Uterus (tissue), 4 donors: ENCODE results near the gene IER5. TPM values are rescaled to one million over a fixed set of nuclear protein-coding genes. Genes with fewer than 3 reads are reported as not detected.
A peak's percentile ranks its signal among the peaks of the same experiment; 100 is the strongest.

Source experiments
- DNase-seq, 2 donors: peaks; one replicate each; pipeline ENCODE4 v3.0.0-alpha.2; 2019 to 2020
- H3K27ac ChIP-seq, 2 donors: fragments of 200-600 bp; sonication (generic); 1 replicate in 1 of 2; 2 replicates in 1 of 2; pipeline ENCODE4 v1.5.1; 2016 to 2018
- H3K27me3 ChIP-seq, 2 donors: fragments of 200-600 bp; sonication (generic); one replicate each; pipeline ENCODE4 v1.5.1; 2018 to 2019; ENCODE audit warnings: control low read depth in 1 of 2
- H3K36me3 ChIP-seq, 2 donors: fragments of 200-600 bp; sonication (generic); one replicate each; pipeline ENCODE4 v1.5.1; 2019; ENCODE audit warnings: control low read depth in 1 of 2
- H3K4me1 ChIP-seq, 2 donors: fragments of 200-600 bp; sonication (generic); one replicate each; pipeline ENCODE4 v1.5.1; 2018 to 2019; ENCODE audit warnings: control low read depth in 1 of 2
- H3K4me3 ChIP-seq, 2 donors: fragments of 200-600 bp; sonication (generic); 1 replicate in 1 of 2; 2 replicates in 1 of 2; pipeline ENCODE4 v1.5.1; 2018 to 2019; ENCODE audit warnings: mild to moderate bottlenecking in 1 of 2
- H3K9me3 ChIP-seq, 2 donors: fragments of 200-600 bp; sonication (generic); one replicate each; pipeline ENCODE4 v1.5.1; 2019; ENCODE audit warnings: control low read depth in 1 of 2
- POLR2A ChIP-seq, 2 donors: fragments of 450-650 bp; IDR thresholded peaks; one replicate each; pipeline ENCODE4 v1.6.1; 2016; ENCODE audit warnings: antibody characterized with exemption in 2 of 2, mild to moderate bottlenecking in 1 of 2, moderate library complexity in 1 of 2
- intact Hi-C: fragments of 100-400 bp; cut with DNase I; formaldehyde crosslinking; loops from one replicate; pipeline ENCODE4 v1.15.1; 2023; ENCODE audit warnings: low total_unique reads
- total RNA-seq, 4 donors: library from RNA; depleted of rRNA in 3 of 4; stranded (reverse); fragments of >200 nt in 3 of 4; gene quantifications; one replicate each; pipeline versions ENCODE4 v1.1.0 to v1.2.4, GENCODE V29; 2014 to 2023
- TF ChIP-seq, protein P1 (sequence below), 4 experiments: fragments of 200-600 bp in 2 of 4; fragments of 450-650 bp in 2 of 4; sonication (generic) in 2 of 4; IDR thresholded peaks; one replicate each; pipeline ENCODE4 v1.5.1; 2016 to 2019; ENCODE audit warnings: antibody characterized with exemption in 4 of 4, mild to moderate bottlenecking in 2 of 4, moderate library complexity in 1 of 4
- donor health status: DM: yes; HTN: yes; CAD: no.

IER5 gene
- total RNA-seq, 4 donors from 2014 or later = 19.4 to 34.8 (median 24.2) TPM

DNA sequence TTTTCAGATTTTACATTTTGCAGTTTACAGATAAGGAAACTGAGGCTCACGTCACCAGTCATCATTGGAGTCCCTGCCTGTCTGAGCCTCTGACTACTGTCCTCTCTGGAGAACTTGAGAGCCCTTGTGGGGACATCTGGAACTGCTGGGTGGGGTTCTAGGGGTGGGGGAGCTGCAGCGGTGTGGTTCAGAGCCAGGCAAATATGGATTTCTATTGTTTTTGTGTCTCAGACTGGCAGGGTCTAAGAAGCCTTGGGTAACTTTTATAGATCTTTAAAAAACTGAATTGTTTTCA is 46.9 kb downstream of the IER5 start:
- Histone ChIP-seq H3K4me3 (no peak overlapping the region), H3K4me1 (peaks cover 0 to 15% of the 10 kb centered on the region in 2 donors), H3K9me3 (no peaks in the 10 kb centered on the region), H3K27ac (peak overlapping the region; percentile 63 to 78), H3K36me3 (no peaks in the 10 kb centered on the region), H3K27me3 (no peaks in the 10 kb centered on the region)
- DNase-seq = no peak
- TF ChIP-seq POLR2A (IDR thresholded peaks at IDR 0.05) = no peak
- intact Hi-C loops = no loop called here

DNA sequence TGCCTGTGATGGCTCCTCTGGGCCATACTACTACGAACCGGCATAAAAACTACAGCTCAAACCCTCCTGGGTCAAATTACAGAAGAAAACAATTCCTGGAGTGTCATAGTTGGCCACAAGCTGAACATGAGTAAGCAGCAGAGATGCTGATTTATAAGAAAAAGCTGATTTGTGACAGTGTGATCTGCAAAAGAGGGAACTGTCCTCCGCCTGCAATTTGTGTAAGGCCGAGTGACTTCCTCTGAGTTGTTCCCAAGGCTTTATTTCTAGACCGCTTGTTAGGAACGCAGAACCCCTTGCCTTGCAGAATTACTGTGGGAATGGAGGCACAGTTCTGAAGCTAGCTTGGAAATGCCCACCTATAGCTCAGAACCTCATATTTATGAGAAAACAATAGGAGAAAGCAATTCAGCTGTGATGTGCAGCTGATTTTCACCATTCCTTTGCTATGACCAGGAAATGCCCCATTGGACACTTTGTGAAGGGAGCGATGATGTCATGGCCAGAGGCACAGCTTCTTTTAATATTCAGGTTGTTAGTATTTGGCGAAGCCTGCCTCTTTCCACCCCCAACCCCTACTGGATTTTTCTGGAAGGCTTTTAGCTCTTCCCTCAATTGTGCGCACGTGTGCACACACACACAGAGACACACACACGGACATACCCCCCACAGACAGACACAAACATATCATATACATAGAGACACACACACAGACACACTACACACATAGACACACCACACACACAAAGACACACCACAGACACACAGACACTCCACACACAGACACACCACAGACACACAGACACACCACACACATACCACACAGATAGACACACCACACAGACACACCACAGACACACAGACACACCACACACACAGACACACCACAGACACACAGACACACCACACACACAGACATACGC is 47.6 kb downstream of the IER5 start:
- Histone ChIP-seq H3K27ac (peak overlapping the region; percentile 63 to 78), H3K9me3 (no peaks in the 10 kb centered on the region), H3K27me3 (no peaks in the 10 kb centered on the region), H3K36me3 (no peaks in the 10 kb centered on the region), H3K4me1 (peaks cover 0 to 15% of the 10 kb centered on the region in 2 donors), H3K4me3 (no peak overlapping the region)
- intact Hi-C loops = no loop called here
- DNase-seq = peak in 1 of 2 donors; percentile 52
- no peak for TF ChIP-seq POLR2A (IDR thresholded peaks at IDR 0.05)
- TF ChIP-seq, protein P1, sequence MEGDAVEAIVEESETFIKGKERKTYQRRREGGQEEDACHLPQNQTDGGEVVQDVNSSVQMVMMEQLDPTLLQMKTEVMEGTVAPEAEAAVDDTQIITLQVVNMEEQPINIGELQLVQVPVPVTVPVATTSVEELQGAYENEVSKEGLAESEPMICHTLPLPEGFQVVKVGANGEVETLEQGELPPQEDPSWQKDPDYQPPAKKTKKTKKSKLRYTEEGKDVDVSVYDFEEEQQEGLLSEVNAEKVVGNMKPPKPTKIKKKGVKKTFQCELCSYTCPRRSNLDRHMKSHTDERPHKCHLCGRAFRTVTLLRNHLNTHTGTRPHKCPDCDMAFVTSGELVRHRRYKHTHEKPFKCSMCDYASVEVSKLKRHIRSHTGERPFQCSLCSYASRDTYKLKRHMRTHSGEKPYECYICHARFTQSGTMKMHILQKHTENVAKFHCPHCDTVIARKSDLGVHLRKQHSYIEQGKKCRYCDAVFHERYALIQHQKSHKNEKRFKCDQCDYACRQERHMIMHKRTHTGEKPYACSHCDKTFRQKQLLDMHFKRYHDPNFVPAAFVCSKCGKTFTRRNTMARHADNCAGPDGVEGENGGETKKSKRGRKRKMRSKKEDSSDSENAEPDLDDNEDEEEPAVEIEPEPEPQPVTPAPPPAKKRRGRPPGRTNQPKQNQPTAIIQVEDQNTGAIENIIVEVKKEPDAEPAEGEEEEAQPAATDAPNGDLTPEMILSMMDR (IDR thresholded peaks at IDR 0.05) = no peak

DNA sequence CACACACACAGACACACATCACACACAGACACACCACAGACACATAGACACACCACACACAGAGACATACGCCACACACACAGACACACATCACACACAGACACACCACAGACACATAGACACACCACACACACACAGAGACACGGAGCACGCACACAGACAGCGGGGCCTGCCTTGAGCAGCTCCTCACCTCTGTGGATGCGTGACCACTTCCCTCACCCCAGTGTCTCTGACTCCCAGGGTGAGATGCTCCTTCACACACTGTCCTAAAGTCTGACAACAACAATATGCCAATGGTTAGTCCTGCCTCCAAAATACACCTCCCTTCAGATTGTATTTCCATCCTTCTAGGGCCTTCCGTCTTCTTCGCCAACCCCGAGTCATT is 48.2 kb downstream of the IER5 start:
- TF ChIP-seq, protein P1 (IDR thresholded peaks at IDR 0.05) = no peak
- TF ChIP-seq POLR2A (IDR thresholded peaks at IDR 0.05) = no peak
- Histone ChIP-seq H3K36me3 (no peaks in the 10 kb centered on the region), H3K27me3 (no peaks in the 10 kb centered on the region), H3K27ac (peak overlapping the region; percentile 63 to 78), H3K4me1 (peaks cover 0 to 15% of the 10 kb centered on the region in 2 donors), H3K9me3 (no peaks in the 10 kb centered on the region), H3K4me3 (no peak overlapping the region)
- no peak for DNase-seq
- intact Hi-C loops = no loop called here

DNA sequence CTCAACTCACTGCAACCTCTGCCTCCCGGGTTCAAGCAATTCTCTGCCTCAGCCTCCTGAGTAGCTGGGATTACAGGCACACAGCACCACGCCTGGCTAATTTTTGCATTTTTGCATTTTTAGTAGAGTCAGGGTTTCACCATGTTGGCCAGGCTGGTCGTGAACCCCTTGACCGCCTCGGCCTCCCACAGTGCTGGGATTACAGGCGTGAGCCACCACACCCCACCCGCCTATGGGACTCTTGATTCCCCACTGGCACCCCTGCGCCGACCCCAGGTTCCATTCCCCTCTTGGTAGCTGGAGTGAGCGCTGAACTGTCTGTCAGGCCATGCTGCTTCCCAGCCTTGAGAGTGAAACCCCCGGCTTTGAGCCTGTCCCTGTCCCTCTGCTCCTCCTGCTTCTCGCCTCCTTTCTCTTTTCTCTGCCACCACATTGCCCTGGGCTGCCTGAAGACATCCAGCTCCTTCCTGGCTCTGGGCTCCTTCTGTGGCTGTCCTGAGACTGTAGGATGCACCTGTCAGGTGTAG is 48.8 kb downstream of the IER5 start:
- Histone ChIP-seq H3K27me3 (no peaks in the 10 kb centered on the region), H3K4me3 (no peak overlapping the region), H3K27ac (no peak overlapping the region), H3K4me1 (peaks cover 0 to 20% of the 10 kb centered on the region in 2 donors), H3K9me3 (no peaks in the 10 kb centered on the region), H3K36me3 (no peaks in the 10 kb centered on the region)
- no peak for DNase-seq
- intact Hi-C loops = no loop called here
- TF ChIP-seq, protein P1 (IDR thresholded peaks at IDR 0.05) = no peak
- no peak for TF ChIP-seq POLR2A (IDR thresholded peaks at IDR 0.05)

DNA sequence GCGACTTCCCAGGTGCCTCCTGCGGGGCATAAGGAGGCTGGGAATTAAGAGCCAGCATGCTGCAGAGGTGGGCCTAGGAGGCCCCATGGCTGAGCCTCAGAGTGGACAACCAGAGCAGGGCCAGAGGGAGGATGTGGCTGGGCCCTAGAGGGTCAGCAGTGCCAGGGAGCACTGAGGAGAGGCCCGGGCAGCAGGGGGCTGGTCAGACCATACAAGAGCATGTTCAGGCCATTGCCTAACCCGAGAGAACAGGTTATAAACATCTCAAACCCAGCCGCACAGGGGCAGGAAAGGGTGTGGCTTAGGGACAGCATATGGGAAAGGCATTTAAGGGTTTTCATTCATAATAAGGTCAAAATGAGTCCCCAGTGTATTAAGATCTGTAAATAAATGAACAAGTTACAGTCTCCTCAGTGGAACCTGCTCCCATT is 51.1 kb downstream of the IER5 start:
- DNase-seq = no peak
- intact Hi-C loops = loop anchor here (5.0 kb wide), 1 partner anchor 117 kb away; the partner anchor contains the start of gene STX6

More for the DNA sequence above, 51.1 kb downstream of the IER5 start:
- Histone ChIP-seq H3K9me3 (no peaks in the 10 kb centered on the region), H3K4me3 (no peak overlapping the region), H3K27me3 (no peaks in the 10 kb centered on the region), H3K27ac (no peak overlapping the region), H3K36me3 (no peaks in the 10 kb centered on the region), H3K4me1 (peaks cover 4 to 32% of the 10 kb centered on the region in 2 donors)
- TF ChIP-seq, protein P1 (IDR thresholded peaks at IDR 0.05) = no peak
- TF ChIP-seq POLR2A (IDR thresholded peaks at IDR 0.05) = no peak
